HPDE6-E6E7 (cell line): ENCODE data around the gene TRIM9.

Experiments
- DNase-seq: peaks from one replicate; pipeline ENCODE4 v3.0.0; 2011; ENCODE audit warnings: missing footprints; ENCODE audit errors: extremely low spot score

TRIM9 gene

GRCh38 chr14:51058382-51058781 lies 36.5 kb downstream of the TRIM9 start:
- no peak for DNase-seq

- no peak for DNase-seq
Observed at GRCh38 chr14:51056421-51056820, 38.5 kb downstream of the TRIM9 start.

- no peak for DNase-seq
Observed at GRCh38 chr14:51053157-51053556, 41.7 kb downstream of the TRIM9 start.

GRCh38 chr14:51044961-51045360 lies 49.9 kb downstream of the TRIM9 start:
- DNase-seq: no peak

- DNase-seq: no peak
Observed at GRCh38 chr14:51041883-51042282, 53.0 kb downstream of the TRIM9 start.

- no peak for DNase-seq
Observed at GRCh38 chr14:51041108-51041531, 53.8 kb downstream of the TRIM9 start.

GRCh38 chr14:51039252-51039651 lies 55.7 kb downstream of the TRIM9 start:
- no peak for DNase-seq

GRCh38 chr14:51035611-51036192 lies 59.2 kb downstream of the TRIM9 start:
- no peak for DNase-seq

DNA sequence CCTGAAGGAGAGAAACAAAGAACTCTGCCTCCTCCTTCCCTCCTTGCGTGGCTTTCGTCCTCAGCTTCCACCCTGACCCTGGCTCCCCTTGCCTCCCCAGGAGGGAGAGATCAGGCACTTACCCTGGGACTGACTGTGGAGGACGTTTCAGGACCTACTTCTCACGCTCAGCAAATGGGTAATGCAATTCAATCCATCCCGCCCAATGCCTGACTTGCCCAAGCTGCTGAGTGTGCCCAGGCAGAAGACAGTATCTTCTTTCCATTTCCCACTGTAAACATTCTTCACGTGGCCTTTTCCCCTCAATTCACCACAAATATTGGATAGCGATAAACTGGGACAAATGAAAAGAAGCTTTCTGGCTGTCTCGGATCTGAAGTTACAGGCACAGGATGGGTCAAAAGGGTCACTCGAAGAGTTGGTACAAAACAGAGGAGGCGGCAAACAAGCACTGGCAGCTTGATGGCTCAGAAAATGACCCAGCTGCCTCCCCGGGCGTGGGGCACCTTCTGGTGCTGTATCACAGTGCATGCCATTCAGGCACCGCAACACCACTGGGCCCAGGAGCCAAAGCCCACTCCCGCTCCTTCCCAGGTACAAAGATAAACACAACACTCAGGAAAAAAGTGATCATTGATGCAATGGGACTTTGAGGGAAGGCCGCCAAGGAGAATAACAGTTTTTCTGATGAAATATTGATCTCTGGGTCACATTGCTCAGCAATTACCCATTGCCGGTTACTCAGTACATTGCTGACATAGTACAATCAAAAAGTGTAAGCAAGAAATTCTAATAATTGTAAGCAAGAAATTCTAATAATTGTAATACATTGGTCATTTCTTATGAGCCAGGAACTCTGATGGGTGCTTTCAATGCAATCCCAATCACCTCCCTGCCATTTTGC lies 65.8 kb downstream of the TRIM9 start:
- no peak for DNase-seq

DNA sequence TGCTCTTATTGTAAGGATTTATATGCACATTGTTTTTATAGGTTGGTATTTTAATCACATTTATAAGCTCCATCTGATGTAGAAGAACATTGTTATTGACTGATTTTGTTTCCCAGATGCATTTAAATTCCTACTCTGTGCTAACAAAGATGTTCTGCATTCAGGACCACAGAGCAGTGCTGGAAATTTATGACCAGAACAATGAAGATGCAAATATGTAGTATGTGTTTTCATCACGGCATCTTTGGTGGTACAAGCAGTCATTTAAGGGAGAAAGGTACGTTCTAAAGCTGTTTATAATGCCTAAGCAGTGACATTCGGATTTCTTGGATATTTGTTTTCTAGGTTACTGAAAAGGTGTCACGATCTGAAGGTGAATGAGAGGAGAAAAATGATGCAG lies 66.5 kb downstream of the TRIM9 start:
- DNase-seq: no peak

- no peak for DNase-seq
Observed at GRCh38 chr14:51024377-51024776, 70.5 kb downstream of the TRIM9 start.

DNA sequence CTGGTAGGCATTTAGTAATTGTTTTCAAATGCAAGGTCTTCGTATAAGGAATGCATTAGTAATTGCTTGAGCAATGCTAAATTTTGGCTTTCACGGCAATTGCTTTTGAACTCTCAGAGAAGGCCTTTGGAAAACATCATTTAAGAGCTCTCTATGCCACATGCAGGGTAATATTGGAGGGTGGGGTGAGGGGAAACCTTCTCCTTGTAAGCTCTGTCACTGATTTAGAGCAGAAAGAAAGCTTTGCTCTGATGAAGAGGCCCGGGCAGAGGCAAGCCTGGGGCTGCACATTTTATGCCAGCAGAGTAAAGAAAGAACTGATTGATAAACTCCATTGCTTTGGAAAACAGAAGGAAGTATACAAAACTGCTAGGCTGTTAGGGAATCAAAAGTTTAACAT lies 70.9 kb downstream of the TRIM9 start:
- no peak for DNase-seq

DNA sequence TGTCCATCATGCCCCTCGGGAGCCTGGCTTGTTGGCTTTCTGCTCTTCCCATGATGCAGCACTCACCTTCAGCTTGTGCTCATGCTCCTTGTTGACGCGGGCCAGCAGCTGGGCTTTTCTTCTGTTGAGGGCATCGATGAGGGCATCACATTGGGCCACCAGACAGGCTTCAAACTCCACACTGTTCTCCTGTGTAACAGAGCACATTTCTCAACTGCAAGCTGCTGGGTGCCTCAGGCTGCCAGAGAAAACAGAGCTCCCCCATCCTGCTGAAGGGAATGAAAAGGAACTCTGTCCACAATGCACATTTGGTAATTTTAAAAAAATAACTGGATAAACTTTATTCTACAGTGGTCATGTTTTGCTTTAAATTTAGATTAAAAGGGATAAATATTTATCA lies 72.1 kb downstream of the TRIM9 start:
- DNase-seq: no peak

DNA sequence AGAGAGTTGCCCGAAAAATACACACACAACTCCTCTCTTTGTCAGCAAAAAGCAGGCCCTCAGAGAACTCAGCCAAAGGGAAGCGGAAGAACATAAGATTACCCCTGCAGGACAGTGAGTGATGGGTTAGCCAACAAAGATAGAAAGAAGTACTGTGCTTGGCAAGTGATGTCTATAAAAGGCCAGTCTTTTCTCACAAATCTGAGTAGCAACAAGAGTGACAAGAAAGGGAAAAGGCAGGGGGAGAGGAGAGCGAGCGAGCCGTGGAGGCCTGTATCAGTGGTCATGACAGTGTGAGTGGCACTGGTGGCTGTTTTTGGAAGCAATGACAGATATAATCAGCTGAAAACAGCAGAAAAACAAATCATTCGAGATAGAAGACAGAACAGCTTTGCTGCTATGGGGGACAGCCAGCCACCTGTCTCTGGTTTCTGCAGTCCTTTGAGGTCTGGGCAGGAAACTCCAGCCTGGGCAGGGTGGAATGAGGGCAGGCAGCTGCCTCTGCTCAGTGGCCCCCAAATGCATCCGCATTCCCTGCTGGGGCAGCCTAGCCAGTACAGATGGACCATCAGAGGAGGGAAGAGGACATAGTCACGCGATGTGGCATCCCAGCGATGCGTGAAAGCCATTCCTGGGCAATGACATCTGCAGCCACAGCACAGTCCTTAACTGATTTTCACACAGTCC lies 74.7 kb downstream of the TRIM9 start:
- no peak for DNase-seq

- DNase-seq: no peak
Observed at GRCh38 chr14:51019089-51019488, 75.8 kb downstream of the TRIM9 start.

GRCh38 chr14:51018521-51018920 lies 76.4 kb downstream of the TRIM9 start:
- no peak for DNase-seq

GRCh38 chr14:51014625-51015024 lies 80.3 kb downstream of the TRIM9 start:
- no peak for DNase-seq

DNA sequence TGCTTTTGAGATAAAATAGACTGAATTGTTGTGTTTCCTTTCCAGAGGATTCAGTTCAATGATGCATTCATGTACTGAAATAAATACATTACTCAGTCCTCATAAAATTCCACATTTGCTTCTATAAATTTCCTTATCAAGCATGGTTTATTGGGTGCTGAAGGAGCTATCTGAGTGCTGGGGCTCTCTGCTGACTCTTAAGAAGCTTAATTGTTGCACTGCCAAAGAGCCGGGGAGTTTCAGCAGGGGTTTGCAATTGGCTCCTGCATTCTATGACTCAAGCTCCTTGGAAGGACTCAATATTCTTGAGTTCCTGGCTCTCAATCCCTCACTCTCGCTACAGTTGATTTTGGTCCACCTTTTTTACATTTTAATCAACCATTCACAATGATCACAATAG lies 80.8 kb downstream of the TRIM9 start:
- no peak for DNase-seq

GRCh38 chr14:51012055-51012454 lies 82.8 kb downstream of the TRIM9 start:
- DNase-seq: no peak

GRCh38 chr14:51008446-51008845 lies 86.5 kb downstream of the TRIM9 start:
- DNase-seq: no peak

- DNase-seq: peak; percentile 17
Observed at GRCh38 chr14:51006781-51007211, 88.1 kb downstream of the TRIM9 start.

GRCh38 chr14:51006324-51006723 lies 88.6 kb downstream of the TRIM9 start:
- no peak for DNase-seq
